SK-N-SH treated with all-trans-retinoic acid at 6 μM for 48 hours (cell line): ENCODE measurements around the gene C5AR2.
"Not testable (repeated sequence)": the region's sequence is repeated elsewhere in the genome, so short reads cannot be mapped to it uniquely, and the experiment has no call there.

Experiments
- ATAC-seq: fragments of 200-7000 bp; cut with Tn5 transposase; 3 replicates; pipeline ENCODE4 v1.9.1; 2020; ENCODE audit warnings: mild to moderate bottlenecking, moderate library complexity
- ARNTL ChIP-seq: fragments of 450-650 bp; formaldehyde crosslinking; IDR thresholded peaks from 2 replicates; pipeline ENCODE4 v1.5.0; 2020; ENCODE audit warnings: low read depth, mild to moderate bottlenecking, moderate library complexity, borderline replicate concordance
- BACH2 ChIP-seq: fragments of 250-450 bp; sonication (Bioruptor Pico); IDR thresholded peaks from 2 replicates; pipeline ENCODE4 v1.9.0; 2021; ENCODE audit warnings: mild to moderate bottlenecking, borderline replicate concordance
- CSDC2 ChIP-seq: fragments of 250-450 bp; sonication (Bioruptor Pico); IDR thresholded peaks from 2 replicates; pipeline ENCODE4 v1.5.0; 2020; ENCODE audit warnings: mild to moderate bottlenecking, moderate library complexity
- ESRRG ChIP-seq: fragments of 250-450 bp; sonication (Bioruptor Pico); IDR thresholded peaks from 2 replicates; pipeline ENCODE4 v1.6.1; 2021; ENCODE audit warnings: mild to moderate bottlenecking
- GLIS3 ChIP-seq: fragments of 250-450 bp; sonication (Bioruptor Pico); IDR thresholded peaks from 2 replicates; pipeline ENCODE4 v1.5.0; 2020; ENCODE audit warnings: mild to moderate bottlenecking, moderate library complexity
- ISL1 ChIP-seq: fragments of 250-450 bp; sonication (Bioruptor Pico); IDR thresholded peaks from 2 replicates; pipeline ENCODE4 v2.1.2; 2022; ENCODE audit warnings: mild to moderate bottlenecking, moderate library complexity
- OSR1 ChIP-seq: fragments of 250-450 bp; sonication (Bioruptor Pico); IDR thresholded peaks from 2 replicates; pipeline ENCODE4 v1.8.0; 2022; ENCODE audit warnings: moderate library complexity, mild to moderate bottlenecking, inconsistent platforms
- RARB ChIP-seq: fragments of 250-450 bp; sonication (Bioruptor Pico); IDR thresholded peaks from 2 replicates; pipeline ENCODE4 v1.8.0; 2021; ENCODE audit warnings: mild to moderate bottlenecking, moderate library complexity
- SNAI2 ChIP-seq: fragments of 250-450 bp; sonication (Bioruptor Pico); IDR thresholded peaks from 2 replicates; pipeline ENCODE4 v1.5.0; 2020; ENCODE audit warnings: mild to moderate bottlenecking, moderate library complexity
- TCF4 ChIP-seq: fragments of 250-450 bp; sonication (Bioruptor Pico); IDR thresholded peaks from 2 replicates; pipeline ENCODE4 v1.8.0; 2021; ENCODE audit warnings: mild to moderate bottlenecking, moderate library complexity, borderline replicate concordance
- TOX ChIP-seq: fragments of 250-450 bp; sonication (Bioruptor Pico); IDR thresholded peaks from 2 replicates; pipeline ENCODE4 v1.8.0; 2021; ENCODE audit warnings: mild to moderate bottlenecking, moderate library complexity, borderline replicate concordance
- ZC3H10 ChIP-seq: fragments of 250-450 bp; sonication (Bioruptor Pico); IDR thresholded peaks from 2 replicates; pipeline ENCODE4 v1.5.1; 2021; ENCODE audit warnings: mild to moderate bottlenecking, moderate library complexity
- ZFP30 ChIP-seq: fragments of 450-650 bp; formaldehyde crosslinking; IDR thresholded peaks from 2 replicates; pipeline ENCODE4 v1.5.0; 2022; ENCODE audit warnings: mild to moderate bottlenecking, moderate library complexity
- ZNF565 ChIP-seq: fragments of 450-650 bp; formaldehyde crosslinking; conservative IDR thresholded peaks from 2 replicates; pipeline ENCODE4 v1.5.0; 2020; ENCODE audit warnings: low read depth, mild to moderate bottlenecking, moderate library complexity
- ZNF70 ChIP-seq: fragments of 450-650 bp; formaldehyde crosslinking; IDR thresholded peaks from 2 replicates; pipeline ENCODE4 v1.5.0; 2020; ENCODE audit warnings: mild to moderate bottlenecking, moderate library complexity
- ZNF8 ChIP-seq: fragments of 450-650 bp; formaldehyde crosslinking; IDR thresholded peaks from 2 replicates; pipeline ENCODE4 v1.5.0; 2020; ENCODE audit warnings: mild to moderate bottlenecking, moderate library complexity
- TF ChIP-seq, protein P1 (sequence below): fragments of 250-450 bp; sonication (Bioruptor Pico); IDR thresholded peaks from 2 replicates; pipeline ENCODE4 v1.5.1; 2020; ENCODE audit warnings: low read depth, mild to moderate bottlenecking, moderate library complexity
- TF ChIP-seq, protein P2 (sequence below): fragments of 250-450 bp; sonication (Bioruptor Pico); IDR thresholded peaks from 2 replicates; pipeline ENCODE4 v1.5.1; 2021; ENCODE audit warnings: mild to moderate bottlenecking, moderate library complexity
- TF ChIP-seq, protein P3 (sequence below): fragments of 250-450 bp; sonication (Bioruptor Pico); IDR thresholded peaks from 2 replicates; pipeline ENCODE4 v1.8.0; 2021; ENCODE audit warnings: low read depth, mild to moderate bottlenecking, moderate library complexity, borderline replicate concordance
- TF ChIP-seq, protein P4 (sequence below): fragments of 250-450 bp; sonication (Bioruptor Pico); IDR thresholded peaks from 2 replicates; pipeline ENCODE4 v1.8.0; 2020; ENCODE audit warnings: mild to moderate bottlenecking, moderate library complexity, borderline replicate concordance

The C5AR2 gene

DNA sequence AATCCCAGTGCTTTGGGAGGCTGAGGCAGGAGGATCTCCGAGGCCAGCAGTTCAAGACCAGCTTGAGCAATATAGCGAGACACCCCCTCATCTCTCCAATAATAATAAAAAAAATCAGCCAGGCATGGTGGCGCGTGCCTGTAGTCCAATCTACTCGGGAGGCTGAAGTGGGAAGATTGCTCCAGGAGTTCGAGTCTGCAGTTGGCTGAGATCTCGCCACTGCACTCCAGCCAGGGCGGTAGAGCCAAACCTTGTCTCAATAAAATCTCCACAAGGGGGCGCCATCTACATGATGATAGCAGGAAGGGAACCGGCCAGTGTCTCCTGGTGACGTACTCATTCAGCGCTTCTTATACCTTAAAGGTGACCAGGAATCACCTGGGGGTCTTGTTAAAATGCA lies 35.9 kb upstream of the C5AR2 start:
- TF ChIP-seq GLIS3 (CRISPR knock-in tag) (no peak), ZNF565 (CRISPR knock-in tag) (no peak), BACH2 (no peak), ISL1 (no peak), ZC3H10 (CRISPR knock-in tag) (no peak), ARNTL (CRISPR knock-in tag) (no peak)
- TF ChIP-seq, protein P1, sequence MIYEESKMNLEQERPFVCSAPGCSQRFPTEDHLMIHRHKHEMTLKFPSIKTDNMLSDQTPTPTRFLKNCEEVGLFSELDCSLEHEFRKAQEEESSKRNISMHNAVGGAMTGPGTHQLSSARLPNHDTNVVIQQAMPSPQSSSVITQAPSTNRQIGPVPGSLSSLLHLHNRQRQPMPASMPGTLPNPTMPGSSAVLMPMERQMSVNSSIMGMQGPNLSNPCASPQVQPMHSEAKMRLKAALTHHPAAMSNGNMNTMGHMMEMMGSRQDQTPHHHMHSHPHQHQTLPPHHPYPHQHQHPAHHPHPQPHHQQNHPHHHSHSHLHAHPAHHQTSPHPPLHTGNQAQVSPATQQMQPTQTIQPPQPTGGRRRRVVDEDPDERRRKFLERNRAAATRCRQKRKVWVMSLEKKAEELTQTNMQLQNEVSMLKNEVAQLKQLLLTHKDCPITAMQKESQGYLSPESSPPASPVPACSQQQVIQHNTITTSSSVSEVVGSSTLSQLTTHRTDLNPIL: no peak
- peak; percentile 97 for ATAC-seq

DNA sequence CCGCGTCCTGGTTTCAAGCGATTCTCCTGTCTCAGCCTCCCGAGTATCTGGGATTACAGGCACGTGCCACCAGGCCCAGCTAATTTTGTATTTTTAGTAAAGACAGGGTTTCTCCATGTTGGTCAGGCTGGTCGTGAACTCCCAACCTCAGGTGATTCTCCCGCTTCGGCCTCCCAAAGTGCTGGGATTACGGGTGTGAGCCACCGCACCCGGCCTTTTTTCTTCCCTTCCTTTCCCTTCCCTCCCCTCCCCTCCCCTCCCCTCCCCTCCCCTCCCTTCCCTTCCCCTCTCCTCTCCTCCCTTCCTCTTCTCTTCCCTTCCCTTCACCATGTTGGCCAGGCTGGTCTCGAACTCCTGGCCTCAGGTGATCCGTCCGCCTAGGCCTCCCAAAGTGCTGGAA lies 31.1 kb upstream of the C5AR2 start:
- not testable (repeated sequence) for ATAC-seq

DNA sequence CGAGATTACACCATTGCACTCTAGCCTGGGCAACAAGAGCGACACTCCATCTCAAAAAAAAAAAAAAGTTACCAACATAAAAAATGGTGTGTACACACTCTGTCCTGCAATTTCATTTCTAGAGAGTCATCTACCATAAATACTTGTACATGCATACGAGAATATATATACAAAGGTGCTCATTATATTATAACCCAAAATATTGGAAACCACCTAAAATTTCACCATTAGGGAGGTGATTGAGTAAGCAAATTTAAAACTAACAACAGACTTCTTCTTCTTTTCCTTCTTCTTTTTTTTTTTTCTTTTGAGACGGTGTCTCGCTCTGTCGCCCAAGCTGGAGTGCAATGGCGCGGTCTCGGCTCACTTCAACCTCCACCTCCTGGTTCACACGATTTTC lies 29.7 kb upstream of the C5AR2 start:
- no peak for TF ChIP-seq ZNF565 (CRISPR knock-in tag)
- TF ChIP-seq TCF4 (CRISPR knock-in tag): no peak
- TF ChIP-seq, protein P1: no peak
- no peak for ATAC-seq

DNA sequence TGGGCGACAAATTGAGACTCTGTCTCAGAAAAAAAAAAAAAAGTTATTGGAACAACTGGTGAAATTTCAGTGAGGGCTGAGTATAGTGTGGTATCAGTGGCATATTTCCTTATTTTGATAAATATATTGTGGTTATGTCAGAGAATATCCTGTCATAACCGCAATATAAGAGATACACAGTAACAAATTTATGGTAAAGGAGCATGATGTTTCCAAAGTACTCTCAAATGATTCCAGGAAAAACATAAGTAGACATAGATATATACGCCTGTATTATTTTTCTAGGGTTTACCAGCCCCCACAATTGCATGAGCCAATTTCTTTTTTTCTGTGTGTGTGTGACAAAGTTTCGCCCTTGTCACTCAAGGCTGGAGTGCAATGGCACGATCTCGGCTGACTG lies 28.0 kb upstream of the C5AR2 start:
- ATAC-seq: no peak
- no peak for TF ChIP-seq ZFP30
- no peak for TF ChIP-seq ZNF70 (CRISPR knock-in tag)
- TF ChIP-seq, all 23 proteins: peak for 0

DNA sequence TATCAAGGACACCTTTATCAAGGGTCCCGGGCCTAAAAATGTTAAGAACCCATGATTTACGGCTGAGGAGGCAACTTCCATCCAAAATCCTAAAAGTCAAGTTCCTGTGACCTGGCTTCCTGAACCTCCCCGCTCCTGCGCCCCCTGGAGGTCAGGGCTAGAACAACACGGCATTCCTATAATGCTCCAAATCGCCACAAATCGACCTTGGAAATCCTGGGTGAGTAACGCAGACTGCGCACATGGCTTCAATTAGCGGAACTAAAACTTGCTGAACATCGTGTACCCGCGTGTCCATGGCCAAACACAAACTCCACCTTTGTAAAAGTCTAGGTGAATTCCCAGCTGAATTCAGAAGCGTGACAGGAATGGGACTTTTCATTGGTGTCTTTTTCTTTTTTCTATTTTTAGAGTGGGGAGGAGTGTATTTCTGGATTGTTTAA lies 26.6 kb upstream of the C5AR2 start:
- peak; percentile 87 for ATAC-seq
- peak; percentile 51 for TF ChIP-seq TCF4 (CRISPR knock-in tag)
- TF ChIP-seq, protein P2, sequence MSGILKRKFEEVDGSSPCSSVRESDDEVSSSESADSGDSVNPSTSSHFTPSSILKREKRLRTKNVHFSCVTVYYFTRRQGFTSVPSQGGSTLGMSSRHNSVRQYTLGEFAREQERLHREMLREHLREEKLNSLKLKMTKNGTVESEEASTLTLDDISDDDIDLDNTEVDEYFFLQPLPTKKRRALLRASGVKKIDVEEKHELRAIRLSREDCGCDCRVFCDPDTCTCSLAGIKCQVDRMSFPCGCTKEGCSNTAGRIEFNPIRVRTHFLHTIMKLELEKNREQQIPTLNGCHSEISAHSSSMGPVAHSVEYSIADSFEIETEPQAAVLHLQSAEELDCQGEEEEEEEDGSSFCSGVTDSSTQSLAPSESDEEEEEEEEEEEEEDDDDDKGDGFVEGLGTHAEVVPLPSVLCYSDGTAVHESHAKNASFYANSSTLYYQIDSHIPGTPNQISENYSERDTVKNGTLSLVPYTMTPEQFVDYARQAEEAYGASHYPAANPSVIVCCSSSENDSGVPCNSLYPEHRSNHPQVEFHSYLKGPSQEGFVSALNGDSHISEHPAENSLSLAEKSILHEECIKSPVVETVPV (CRISPR knock-in tag): no peak

DNA sequence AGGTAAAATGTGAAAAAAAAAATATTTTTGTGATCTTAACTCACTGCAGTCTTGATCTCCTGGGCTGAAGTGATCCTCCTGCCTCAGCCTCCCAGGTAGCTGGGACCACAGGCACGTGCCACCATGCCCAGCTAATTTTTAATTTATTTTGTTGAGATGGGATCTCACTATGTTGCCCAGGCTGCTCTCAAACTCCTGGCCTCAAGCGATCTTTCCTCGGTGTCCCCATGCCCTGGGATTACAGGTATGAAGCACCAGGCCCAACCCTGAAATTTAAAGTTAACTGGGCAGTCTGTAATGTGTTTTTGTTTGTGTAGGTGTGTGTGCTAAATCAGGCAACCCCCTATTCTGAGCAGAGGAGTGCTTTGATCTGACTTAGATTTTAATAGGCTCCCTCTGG lies 25.7 kb upstream of the C5AR2 start:
- ATAC-seq: no peak
- no peak for TF ChIP-seq ZNF8 (CRISPR knock-in tag)
- TF ChIP-seq ISL1: no peak

DNA sequence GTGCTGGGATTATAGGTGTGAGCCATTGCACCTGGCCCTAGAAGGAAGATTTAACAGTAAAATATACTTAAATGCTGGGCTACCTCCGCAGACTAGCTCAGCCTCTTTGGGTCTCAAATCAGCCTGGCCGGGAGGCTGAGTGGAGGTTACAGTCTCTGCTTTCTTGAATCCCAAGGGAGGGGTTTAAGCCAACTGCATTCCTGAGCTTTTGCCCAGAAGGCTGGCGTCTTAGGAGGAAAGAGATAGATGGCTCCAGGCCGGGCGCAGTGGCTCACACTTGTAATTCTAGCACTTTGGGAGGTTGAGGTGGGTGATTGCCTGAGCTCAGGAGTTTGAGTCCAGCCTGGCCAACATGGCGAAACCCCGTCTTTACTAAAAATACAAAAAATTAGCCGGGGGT lies 22.9 kb upstream of the C5AR2 start:
- no peak for TF ChIP-seq TCF4 (CRISPR knock-in tag)
- TF ChIP-seq ARNTL (CRISPR knock-in tag): no peak
- TF ChIP-seq, protein P3, sequence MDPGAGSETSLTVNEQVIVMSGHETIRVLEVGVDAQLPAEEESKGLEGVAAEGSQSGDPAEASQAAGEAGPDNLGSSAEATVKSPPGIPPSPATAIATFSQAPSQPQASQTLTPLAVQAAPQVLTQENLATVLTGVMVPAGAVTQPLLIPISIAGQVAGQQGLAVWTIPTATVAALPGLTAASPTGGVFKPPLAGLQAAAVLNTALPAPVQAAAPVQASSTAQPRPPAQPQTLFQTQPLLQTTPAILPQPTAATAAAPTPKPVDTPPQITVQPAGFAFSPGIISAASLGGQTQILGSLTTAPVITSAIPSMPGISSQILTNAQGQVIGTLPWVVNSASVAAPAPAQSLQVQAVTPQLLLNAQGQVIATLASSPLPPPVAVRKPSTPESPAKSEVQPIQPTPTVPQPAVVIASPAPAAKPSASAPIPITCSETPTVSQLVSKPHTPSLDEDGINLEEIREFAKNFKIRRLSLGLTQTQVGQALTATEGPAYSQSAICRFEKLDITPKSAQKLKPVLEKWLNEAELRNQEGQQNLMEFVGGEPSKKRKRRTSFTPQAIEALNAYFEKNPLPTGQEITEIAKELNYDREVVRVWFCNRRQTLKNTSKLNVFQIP (CRISPR knock-in tag): no peak
- no peak for TF ChIP-seq ZFP30
- no peak for TF ChIP-seq ZNF70 (CRISPR knock-in tag)
- TF ChIP-seq GLIS3 (CRISPR knock-in tag): no peak
- TF ChIP-seq ZNF565 (CRISPR knock-in tag): no peak
- no peak for TF ChIP-seq OSR1 (CRISPR knock-in tag)
- TF ChIP-seq, protein P1: no peak
- no peak for TF ChIP-seq TOX
- no peak for TF ChIP-seq RARB (CRISPR knock-in tag)
- TF ChIP-seq, protein P2 (CRISPR knock-in tag): no peak
- TF ChIP-seq SNAI2: no peak
- no peak for TF ChIP-seq CSDC2 (CRISPR knock-in tag)
- no peak for TF ChIP-seq ESRRG (CRISPR knock-in tag)
- no peak for TF ChIP-seq ZC3H10 (CRISPR knock-in tag)
- TF ChIP-seq, protein P4, sequence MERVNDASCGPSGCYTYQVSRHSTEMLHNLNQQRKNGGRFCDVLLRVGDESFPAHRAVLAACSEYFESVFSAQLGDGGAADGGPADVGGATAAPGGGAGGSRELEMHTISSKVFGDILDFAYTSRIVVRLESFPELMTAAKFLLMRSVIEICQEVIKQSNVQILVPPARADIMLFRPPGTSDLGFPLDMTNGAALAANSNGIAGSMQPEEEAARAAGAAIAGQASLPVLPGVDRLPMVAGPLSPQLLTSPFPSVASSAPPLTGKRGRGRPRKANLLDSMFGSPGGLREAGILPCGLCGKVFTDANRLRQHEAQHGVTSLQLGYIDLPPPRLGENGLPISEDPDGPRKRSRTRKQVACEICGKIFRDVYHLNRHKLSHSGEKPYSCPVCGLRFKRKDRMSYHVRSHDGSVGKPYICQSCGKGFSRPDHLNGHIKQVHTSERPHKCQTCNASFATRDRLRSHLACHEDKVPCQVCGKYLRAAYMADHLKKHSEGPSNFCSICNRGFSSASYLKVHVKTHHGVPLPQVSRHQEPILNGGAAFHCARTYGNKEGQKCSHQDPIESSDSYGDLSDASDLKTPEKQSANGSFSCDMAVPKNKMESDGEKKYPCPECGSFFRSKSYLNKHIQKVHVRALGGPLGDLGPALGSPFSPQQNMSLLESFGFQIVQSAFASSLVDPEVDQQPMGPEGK: no peak
- no peak for TF ChIP-seq ZNF8 (CRISPR knock-in tag)
- TF ChIP-seq, all 23 proteins: peak for 0
- ATAC-seq: peak; percentile 21; the same call in 1 of the 3 replicates
